Osteocyte (in vitro differentiated cells): ENCODE data around the gene TMEM179. TPM values are rescaled to one million over a fixed set of nuclear protein-coding genes. Genes with fewer than 3 reads are reported as not detected.

Experiments
- DNase-seq: peaks from one replicate; pipeline ENCODE4 v3.0.0; 2021; ENCODE audit warnings: mixed read lengths; ENCODE audit not compliant: unreplicated experiment; ENCODE audit errors: extremely low spot score
- H3K27ac Mint-ChIP-seq: one replicate; pipeline ENCODE4 v1.8.0; 2021; ENCODE audit warnings: mild to moderate bottlenecking, mixed read lengths; ENCODE audit not compliant: unreplicated experiment
- H3K27me3 Mint-ChIP-seq: one replicate; pipeline ENCODE4 v1.8.0; 2021; ENCODE audit warnings: mixed read lengths; ENCODE audit not compliant: unreplicated experiment
- H3K36me3 Mint-ChIP-seq: one replicate; pipeline ENCODE4 v1.8.0; 2021; ENCODE audit warnings: mixed read lengths; ENCODE audit not compliant: unreplicated experiment
- H3K4me1 Mint-ChIP-seq: one replicate; pipeline ENCODE4 v1.8.0; 2021; ENCODE audit warnings: mixed read lengths; ENCODE audit not compliant: unreplicated experiment
- H3K4me3 Mint-ChIP-seq: one replicate; pipeline ENCODE4 v1.8.0; 2021; ENCODE audit warnings: mild to moderate bottlenecking, moderate library complexity, mixed read lengths; ENCODE audit not compliant: unreplicated experiment
- H3K9me3 Mint-ChIP-seq: one replicate; pipeline ENCODE4 v1.8.0; 2021; ENCODE audit warnings: mixed read lengths; ENCODE audit not compliant: unreplicated experiment
- total RNA-seq: library from RNA; stranded (reverse); gene quantifications from 2 replicates; pipeline ENCODE4 v1.2.1, GENCODE V29; 2021
- TF ChIP-seq, protein P1 (sequence below): fragments of 200-600 bp; sonication (generic); IDR thresholded peaks from 2 replicates; pipeline ENCODE4 v1.5.0; 2021; ENCODE audit warnings: antibody characterized with exemption, mild to moderate bottlenecking, moderate library complexity

The TMEM179 gene
- total RNA-seq, 1 donor from 2014 or later, result not detected

DNA sequence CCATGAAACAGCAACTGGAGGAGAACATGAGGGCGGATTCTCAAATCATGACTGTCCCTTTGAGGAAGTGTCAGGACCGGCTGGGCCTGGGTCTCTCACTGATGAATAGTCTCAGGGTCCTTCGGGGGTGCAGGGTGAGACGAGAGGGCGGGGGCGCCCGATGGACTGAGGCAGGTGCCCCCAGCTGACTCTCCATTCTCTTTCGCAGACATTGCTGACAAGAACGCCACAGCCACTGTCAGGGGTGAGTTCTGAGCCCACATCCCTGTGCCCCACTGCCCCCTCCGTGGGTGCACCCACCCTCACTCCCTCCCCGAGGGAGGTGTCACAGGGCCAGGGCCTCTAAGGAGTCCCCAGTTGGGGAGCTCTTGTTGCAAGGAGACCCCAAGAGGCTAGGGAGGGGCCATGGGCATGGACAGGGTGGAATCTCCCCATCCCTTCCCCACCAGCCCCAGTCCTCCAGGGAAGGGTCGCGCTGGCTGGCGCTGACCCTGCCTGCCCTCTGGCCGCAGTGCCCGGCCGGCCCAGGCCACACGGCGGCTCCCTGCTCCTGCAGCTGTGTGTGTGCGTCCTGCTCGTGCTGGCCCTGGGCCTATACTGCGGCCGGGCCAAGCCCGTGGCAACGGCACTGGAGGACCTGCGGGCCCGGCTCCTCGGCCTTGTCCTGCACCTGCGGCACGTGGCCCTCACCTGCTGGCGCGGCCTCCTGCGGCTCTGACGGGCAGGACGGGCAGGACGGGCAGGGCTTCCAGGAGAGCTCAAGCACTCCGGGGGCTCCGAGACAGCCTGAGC, 16.3 kb downstream of the TMEM179 start:
- no peak for DNase-seq
- no peak overlapping the region for H3K4me3 Mint-ChIP-seq

DNA sequence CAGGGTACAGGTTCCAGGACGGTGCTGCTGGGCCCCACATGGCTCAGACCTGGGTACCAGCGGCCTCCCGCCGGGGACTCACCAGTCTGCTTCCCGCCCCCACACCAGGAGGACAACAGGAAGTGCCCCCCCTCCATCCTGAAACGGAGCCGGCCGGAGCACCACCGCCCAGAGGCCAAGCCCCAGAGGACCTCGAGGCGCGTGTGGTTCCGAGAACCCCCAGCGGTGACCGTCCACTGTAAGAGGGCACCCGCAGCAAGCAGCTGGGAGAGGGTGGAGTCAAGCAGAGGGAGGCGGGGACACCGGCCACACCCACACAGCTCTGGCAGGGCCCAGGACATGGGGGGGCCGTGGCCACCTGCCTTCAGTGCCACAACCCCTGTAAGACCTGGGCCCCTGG, 16.9 kb downstream of the TMEM179 start:
- no peaks in the 10 kb centered on the region for H3K36me3 Mint-ChIP-seq
- H3K27ac Mint-ChIP-seq, result no peak overlapping the region
- no peak overlapping the region for H3K4me3 Mint-ChIP-seq
- no peak for DNase-seq
- peaks cover 11% of the 10 kb centered on the region for H3K27me3 Mint-ChIP-seq
- H3K4me1 Mint-ChIP-seq, result peaks cover 1% of the 10 kb centered on the region
- TF ChIP-seq, protein P1, sequence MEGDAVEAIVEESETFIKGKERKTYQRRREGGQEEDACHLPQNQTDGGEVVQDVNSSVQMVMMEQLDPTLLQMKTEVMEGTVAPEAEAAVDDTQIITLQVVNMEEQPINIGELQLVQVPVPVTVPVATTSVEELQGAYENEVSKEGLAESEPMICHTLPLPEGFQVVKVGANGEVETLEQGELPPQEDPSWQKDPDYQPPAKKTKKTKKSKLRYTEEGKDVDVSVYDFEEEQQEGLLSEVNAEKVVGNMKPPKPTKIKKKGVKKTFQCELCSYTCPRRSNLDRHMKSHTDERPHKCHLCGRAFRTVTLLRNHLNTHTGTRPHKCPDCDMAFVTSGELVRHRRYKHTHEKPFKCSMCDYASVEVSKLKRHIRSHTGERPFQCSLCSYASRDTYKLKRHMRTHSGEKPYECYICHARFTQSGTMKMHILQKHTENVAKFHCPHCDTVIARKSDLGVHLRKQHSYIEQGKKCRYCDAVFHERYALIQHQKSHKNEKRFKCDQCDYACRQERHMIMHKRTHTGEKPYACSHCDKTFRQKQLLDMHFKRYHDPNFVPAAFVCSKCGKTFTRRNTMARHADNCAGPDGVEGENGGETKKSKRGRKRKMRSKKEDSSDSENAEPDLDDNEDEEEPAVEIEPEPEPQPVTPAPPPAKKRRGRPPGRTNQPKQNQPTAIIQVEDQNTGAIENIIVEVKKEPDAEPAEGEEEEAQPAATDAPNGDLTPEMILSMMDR, result no peak
- H3K9me3 Mint-ChIP-seq, result no peaks in the 10 kb centered on the region

More for the DNA sequence above, 16.3 kb downstream of the TMEM179 start:
- no peaks in the 10 kb centered on the region for H3K36me3 Mint-ChIP-seq
- H3K27ac Mint-ChIP-seq, result no peak overlapping the region
- TF ChIP-seq, protein P1, result no peak
- H3K27me3 Mint-ChIP-seq, result peaks cover 11% of the 10 kb centered on the region
- peaks cover 1% of the 10 kb centered on the region for H3K4me1 Mint-ChIP-seq
- no peaks in the 10 kb centered on the region for H3K9me3 Mint-ChIP-seq

DNA sequence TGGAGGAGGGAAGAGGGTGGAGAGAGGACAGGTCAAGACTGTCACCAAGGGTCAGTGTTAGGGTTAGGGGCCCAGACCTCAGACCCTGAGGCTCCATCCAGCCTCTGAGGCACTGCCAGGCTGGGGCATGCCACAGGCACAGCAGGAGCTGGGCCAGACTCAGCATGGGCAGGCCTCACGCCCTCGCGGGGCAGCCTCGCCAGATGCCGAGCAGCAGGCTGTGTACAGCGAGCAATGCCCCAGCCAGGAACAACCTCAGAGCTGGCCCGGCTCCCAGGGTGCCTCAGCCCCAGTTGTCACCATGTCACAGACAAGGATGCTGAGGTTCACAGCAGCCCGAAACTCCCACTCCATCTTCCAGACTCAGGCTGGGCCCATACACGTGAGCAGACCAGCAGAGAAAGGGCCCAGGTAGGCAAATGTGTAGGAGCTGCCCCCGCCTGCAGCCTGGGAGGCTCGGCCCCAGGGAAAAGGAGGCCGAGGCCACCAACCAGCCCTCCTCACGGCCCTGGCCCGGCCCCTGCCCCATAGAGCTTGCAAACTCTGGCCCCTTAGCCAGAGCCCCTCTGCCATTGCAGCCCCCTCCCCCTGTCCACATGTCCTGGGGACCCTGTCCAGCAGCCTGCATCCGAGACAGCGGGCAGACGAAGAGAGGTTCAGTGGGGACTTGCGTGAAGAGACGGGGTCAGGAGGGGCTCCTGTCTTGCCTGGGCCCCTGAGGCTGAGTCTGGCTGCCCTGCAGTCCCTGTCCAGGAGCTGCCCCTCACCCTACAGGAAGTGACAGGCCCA, 17.5 kb downstream of the TMEM179 start:
- no peak overlapping the region for H3K27ac Mint-ChIP-seq
- no peak overlapping the region for H3K4me3 Mint-ChIP-seq
- peaks cover 1% of the 10 kb centered on the region for H3K4me1 Mint-ChIP-seq
- TF ChIP-seq, protein P1, result no peak
- no peak for DNase-seq
- H3K36me3 Mint-ChIP-seq, result no peaks in the 10 kb centered on the region
- H3K9me3 Mint-ChIP-seq, result no peaks in the 10 kb centered on the region
- peaks cover 6% of the 10 kb centered on the region for H3K27me3 Mint-ChIP-seq

DNA sequence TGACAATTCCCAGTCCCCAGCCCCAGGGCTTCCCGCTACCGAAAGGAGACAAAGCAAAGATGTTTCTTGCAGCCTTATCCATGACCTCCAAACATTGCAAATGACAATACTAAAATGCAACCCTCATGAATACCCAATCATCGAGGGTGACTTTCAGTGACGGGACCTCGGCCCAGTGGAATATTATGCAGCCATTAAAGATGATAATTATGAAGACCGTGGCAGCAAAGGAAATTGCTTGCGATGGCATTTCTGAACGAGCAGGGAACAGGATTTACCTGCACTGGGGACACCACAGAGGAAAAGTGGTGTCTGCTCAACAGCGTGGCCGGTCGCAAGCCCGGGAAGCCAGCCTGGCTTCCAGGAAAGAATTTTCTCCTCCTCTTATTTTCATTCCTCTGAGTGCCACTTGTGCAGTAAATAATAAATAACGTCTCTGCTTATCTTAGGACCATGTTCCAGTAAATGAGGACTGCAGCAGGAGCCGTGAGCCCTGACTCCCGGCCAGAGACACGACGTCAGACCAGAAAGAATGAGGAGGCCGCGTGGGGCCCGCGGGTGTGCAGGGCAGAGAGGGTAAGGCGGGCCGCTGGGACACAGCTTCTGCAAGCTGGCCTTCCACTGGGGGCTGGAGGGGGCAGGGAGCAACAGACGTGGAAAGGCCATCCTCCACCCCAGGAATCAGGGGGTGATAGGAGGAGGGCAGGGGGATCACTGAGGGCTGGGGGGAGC, 18.4 kb downstream of the TMEM179 start:
- H3K36me3 Mint-ChIP-seq, result no peaks in the 10 kb centered on the region
- no peaks in the 10 kb centered on the region for H3K9me3 Mint-ChIP-seq
- H3K4me3 Mint-ChIP-seq, result no peak overlapping the region
- no peak for DNase-seq
- H3K27ac Mint-ChIP-seq, result no peak overlapping the region
- TF ChIP-seq, protein P1, result no peak
- peaks cover 1% of the 10 kb centered on the region for H3K4me1 Mint-ChIP-seq
- peaks cover 6% of the 10 kb centered on the region for H3K27me3 Mint-ChIP-seq
